BJ (cell line): ENCODE measurements around the gene KIAA1614. TPM values are rescaled to one million over a fixed set of nuclear protein-coding genes. Genes with fewer than 3 reads are reported as not detected.

Experiments
- CTCF ChIA-PET: fragments of 350-600 bp; formaldehyde crosslinking; extraction: SDS; loops from one replicate; lab custom pipeline; 2021; ENCODE audit warnings: antibody characterized with exemption, inconsistent platforms; lab: Yijun Ruan, JAX
- POLR2A ChIA-PET: fragments of 300-600 bp; sonication (Branson Sonifier 250); formaldehyde crosslinking; extraction: SDS; loops from one replicate; lab custom pipeline; 2021; ENCODE audit warnings: antibody characterized with exemption; lab: Charles Lee
- DNase-seq: peaks from one replicate; pipeline ENCODE4 v3.0.0-alpha.2; 2011; ENCODE audit warnings: low read depth
- H3K27me3 ChIP-seq: 2 replicates; pipeline ENCODE4 v1.6.0; 2011; ENCODE audit warnings: low read length; ENCODE audit not compliant: control insufficient read depth, insufficient read depth
- H3K36me3 ChIP-seq: 2 replicates; pipeline ENCODE4 v1.5.1; 2011; ENCODE audit warnings: low read length; ENCODE audit not compliant: control insufficient read depth, insufficient read depth
- H3K4me3 ChIP-seq: 2 replicates; pipeline ENCODE4 v1.5.1; 2011; ENCODE audit warnings: low read depth, mild to moderate bottlenecking, control low read depth, low read length
- polyA minus RNA-seq: library from RNA; depleted of rRNA, polyadenylated mRNA; stranded (reverse); fragments of >200 nt; gene quantifications from 2 replicates; pipeline ENCODE4 v1.2.3, GENCODE V29; 2011; rRNA and poly(A)+ RNA removed
- polyA plus RNA-seq: library from polyadenylated mRNA; depleted of rRNA; stranded (reverse); fragments of >200 nt; gene quantifications from 2 replicates; pipeline ENCODE4 v1.2.3, GENCODE V29; 2011; rRNA removed
- TF ChIP-seq, protein P1 (sequence below): IDR thresholded peaks from 2 replicates; pipeline ENCODE4 v1.5.1; 2011; ENCODE audit warnings: low read depth, mild to moderate bottlenecking, control low read depth, inconsistent platforms, low read length, moderate library complexity; ENCODE audit not compliant: insufficient read depth

The KIAA1614 gene
- polyA plus RNA-seq = 5.2 and 7.3 TPM in 2 replicates
- polyA minus RNA-seq = 6.3 and 7.9 TPM in 2 replicates

DNA sequence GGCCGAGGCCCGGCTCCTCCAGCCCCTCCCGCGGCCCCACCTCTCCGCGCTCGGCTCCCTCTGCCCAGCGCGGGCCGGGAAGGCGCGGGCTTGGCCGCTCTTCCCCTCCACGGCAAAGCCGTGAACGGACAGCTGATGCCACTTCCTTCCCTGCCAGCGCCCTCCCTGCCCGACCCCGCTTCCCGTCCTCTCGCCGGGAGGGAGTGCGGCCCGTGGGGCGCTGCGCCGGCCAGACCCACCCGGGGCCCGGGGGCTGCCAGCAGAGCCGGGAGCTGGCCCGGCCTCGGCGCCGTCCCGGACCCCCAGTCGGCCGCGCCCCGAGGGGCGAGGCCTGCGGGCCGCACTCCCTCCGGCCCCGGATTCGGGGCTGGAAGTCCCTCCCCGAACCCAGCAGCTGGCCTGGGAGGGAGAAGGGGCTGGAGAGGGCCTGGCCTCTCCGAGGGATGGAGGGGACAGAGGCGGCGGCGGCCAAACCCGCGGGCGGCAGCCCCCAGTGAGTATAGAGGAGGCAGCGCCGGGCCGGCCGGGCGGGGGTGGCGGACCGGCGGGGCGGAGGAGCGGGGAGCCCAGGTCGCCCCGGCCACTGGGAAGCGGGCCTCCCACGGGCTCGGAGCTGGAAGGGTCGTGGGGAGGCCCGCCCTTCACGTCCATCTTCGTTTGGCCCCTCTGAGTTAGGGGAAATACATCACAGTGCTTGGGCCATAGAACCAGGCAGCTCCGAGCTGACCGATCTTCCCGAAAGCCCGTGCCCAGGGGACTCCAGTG is at the start of gene KIAA1614:
Gene KIAA1614, plus strand, starts transcription at position 97 of the 765 bp plus-strand sequence. Its CDS starts 347 bp downstream, at position 444.
- no peaks in the 10 kb centered on the region for H3K27me3 ChIP-seq
- H3K36me3 ChIP-seq = peaks cover 12% of the 10 kb centered on the region
- ChIA-PET POLR2A (no interaction called here), CTCF (interaction anchor here (0.9 to 2.6 kb wide), 6 partner anchors 8 to 397 kb away, joined by 3 to 7 read pairs (median 4); no protein-coding TSS in a partner anchor)
- no peak for DNase-seq
- H3K4me3 ChIP-seq = peak within 1 kb of the TSS; percentile 65
- TF ChIP-seq, protein P1, sequence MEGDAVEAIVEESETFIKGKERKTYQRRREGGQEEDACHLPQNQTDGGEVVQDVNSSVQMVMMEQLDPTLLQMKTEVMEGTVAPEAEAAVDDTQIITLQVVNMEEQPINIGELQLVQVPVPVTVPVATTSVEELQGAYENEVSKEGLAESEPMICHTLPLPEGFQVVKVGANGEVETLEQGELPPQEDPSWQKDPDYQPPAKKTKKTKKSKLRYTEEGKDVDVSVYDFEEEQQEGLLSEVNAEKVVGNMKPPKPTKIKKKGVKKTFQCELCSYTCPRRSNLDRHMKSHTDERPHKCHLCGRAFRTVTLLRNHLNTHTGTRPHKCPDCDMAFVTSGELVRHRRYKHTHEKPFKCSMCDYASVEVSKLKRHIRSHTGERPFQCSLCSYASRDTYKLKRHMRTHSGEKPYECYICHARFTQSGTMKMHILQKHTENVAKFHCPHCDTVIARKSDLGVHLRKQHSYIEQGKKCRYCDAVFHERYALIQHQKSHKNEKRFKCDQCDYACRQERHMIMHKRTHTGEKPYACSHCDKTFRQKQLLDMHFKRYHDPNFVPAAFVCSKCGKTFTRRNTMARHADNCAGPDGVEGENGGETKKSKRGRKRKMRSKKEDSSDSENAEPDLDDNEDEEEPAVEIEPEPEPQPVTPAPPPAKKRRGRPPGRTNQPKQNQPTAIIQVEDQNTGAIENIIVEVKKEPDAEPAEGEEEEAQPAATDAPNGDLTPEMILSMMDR = no peak

GRCh38 chr1:180863158-180863775 is 49.4 kb upstream of the KIAA1614 start:
- peak; percentile 30 for DNase-seq
- H3K4me3 ChIP-seq = no peak overlapping the region
- no peaks in the 10 kb centered on the region for H3K36me3 ChIP-seq
- no peaks in the 10 kb centered on the region for H3K27me3 ChIP-seq
- ChIA-PET CTCF (interaction anchor here (0.6 to 6.9 kb wide), 26 partner anchors 9 to 418 kb away, joined by 3 to 137 read pairs (median 4); partner anchors contain the start of gene XPR1), POLR2A (interaction anchor here (0.5 kb wide), 1 partner anchor 374 kb away, joined by 3 read pairs; no protein-coding TSS in a partner anchor)
- TF ChIP-seq, protein P1 = peak; percentile 63

DNA sequence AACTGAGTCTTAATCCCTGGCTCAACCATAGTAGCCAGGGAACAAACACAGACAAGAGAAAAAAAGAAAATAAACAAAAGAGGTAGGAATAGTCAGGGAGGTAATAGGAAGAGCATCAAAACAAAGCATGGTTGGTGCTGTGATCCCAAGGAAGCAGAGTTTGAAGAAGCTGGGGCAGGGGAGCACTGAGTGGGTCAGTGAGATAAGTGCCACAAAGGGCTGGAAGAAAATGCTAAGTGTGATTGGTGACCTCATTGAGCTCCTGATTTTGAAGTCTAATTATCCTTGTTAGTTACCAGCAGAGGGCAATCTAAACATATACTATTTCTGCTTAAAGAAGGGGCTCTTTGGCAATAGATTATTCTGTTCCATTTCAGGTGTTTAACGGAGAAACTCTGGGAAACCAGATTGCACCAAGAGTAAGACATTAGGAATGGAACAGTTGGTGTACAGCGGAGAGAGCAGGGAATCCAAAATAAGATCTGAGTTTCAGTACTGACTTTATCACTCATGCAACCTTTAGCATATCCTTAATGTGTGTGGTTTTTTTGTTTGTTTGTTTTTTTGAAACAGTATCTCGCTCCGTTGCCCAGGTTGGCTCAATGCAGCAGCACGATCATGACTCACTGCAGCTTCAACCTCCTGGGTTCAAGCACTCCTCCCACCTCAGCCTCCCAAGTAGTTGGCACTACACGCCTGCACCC is 30.7 kb upstream of the KIAA1614 start:
- no peak for DNase-seq
- ChIA-PET POLR2A (no interaction called here), CTCF (interaction anchor here (0.5 to 8.0 kb wide), 27 partner anchors 9 to 366 kb away, joined by 3 to 78 read pairs (median 4); no protein-coding TSS in a partner anchor)
- H3K4me3 ChIP-seq = no peak overlapping the region
- TF ChIP-seq, protein P1 = peak; percentile 53
- H3K27me3 ChIP-seq = no peaks in the 10 kb centered on the region
- no peaks in the 10 kb centered on the region for H3K36me3 ChIP-seq

GRCh38 chr1:180884588-180885300 is 28.0 kb upstream of the KIAA1614 start:
- POLR2A ChIA-PET = interaction anchor here (0.6 kb wide), 1 partner anchor 137 kb away, joined by 21 read pairs; no protein-coding TSS in a partner anchor
- no peak overlapping the region for H3K4me3 ChIP-seq
- no peaks in the 10 kb centered on the region for H3K27me3 ChIP-seq
- H3K36me3 ChIP-seq = no peaks in the 10 kb centered on the region
- TF ChIP-seq, protein P1 = no peak
- CTCF ChIA-PET = interaction anchor here (0.7 to 8.0 kb wide), 2 partner anchors 258 to 370 kb away, joined by 3 to 78 read pairs; no protein-coding TSS in a partner anchor
- no peak for DNase-seq
